ENCODE results near the gene HOMER2.

GRCh38 chr15:82875411-82876003, 77.0 kb downstream of the HOMER2 start:
- TF ChIP-seq CTCF (conservative IDR thresholded peaks at IDR 0.05) (no peak), ZFX (IDR thresholded peaks at IDR 0.05) (no peak)

Data from C4-2B (cell line).